ENCODE measurements around the gene NOX1.

The NOX1 gene

GRCh38 chrX:100874325-100874724 is at the start of gene NOX1:
Gene NOX1, minus strand, starts transcription at chrX:100874359. Its CDS starts 220 bp downstream, at chrX:100874139.
- DNase-seq (ENCODE audit: low spot score), result no peak

- no peak for DNase-seq (ENCODE audit: low spot score)
Measured at GRCh38 chrX:100915562-100915961, 41.4 kb upstream of the NOX1 start.

GRCh38 chrX:100913111-100913510 is 39.0 kb upstream of the NOX1 start:
- no peak for DNase-seq (ENCODE audit: low spot score)

GRCh38 chrX:100911731-100912130 is 37.6 kb upstream of the NOX1 start:
- DNase-seq (ENCODE audit: low spot score), result no peak

GRCh38 chrX:100905620-100906019 is 31.5 kb upstream of the NOX1 start:
- no peak for DNase-seq (ENCODE audit: low spot score)

GRCh38 chrX:100904433-100904832 is 30.3 kb upstream of the NOX1 start:
- DNase-seq (ENCODE audit: low spot score), result no peak

- peak; percentile 1 for DNase-seq (ENCODE audit: low spot score)
Measured at GRCh38 chrX:100895365-100896075, 21.4 kb upstream of the NOX1 start.

GRCh38 chrX:100883654-100884053 is 9.5 kb upstream of the NOX1 start:
- no peak for DNase-seq (ENCODE audit: low spot score)

- DNase-seq (ENCODE audit: low spot score), result no peak
Measured at GRCh38 chrX:100880368-100880767, 6.2 kb upstream of the NOX1 start.

GRCh38 chrX:100871594-100872560 is 2.3 kb downstream of the NOX1 start:
- no peak for DNase-seq (ENCODE audit: low spot score)

- no peak for DNase-seq (ENCODE audit: low spot score)
Measured at GRCh38 chrX:100870527-100870926, 3.6 kb downstream of the NOX1 start.

GRCh38 chrX:100868273-100868672 is 5.9 kb downstream of the NOX1 start:
- no peak for DNase-seq (ENCODE audit: low spot score)

GRCh38 chrX:100864657-100865391 is 9.3 kb downstream of the NOX1 start:
- DNase-seq (ENCODE audit: low spot score), result no peak

GRCh38 chrX:100863326-100863864 is 10.8 kb downstream of the NOX1 start:
- no peak for DNase-seq (ENCODE audit: low spot score)

- no peak for DNase-seq (ENCODE audit: low spot score)
Measured at GRCh38 chrX:100852810-100853209, 21.3 kb downstream of the NOX1 start.

GRCh38 chrX:100850317-100850716 is 23.8 kb downstream of the NOX1 start:
- no peak for DNase-seq (ENCODE audit: low spot score)

GRCh38 chrX:100831219-100831946 is 42.8 kb downstream of the NOX1 start:
- no peak for DNase-seq (ENCODE audit: low spot score)

- DNase-seq (ENCODE audit: low spot score), result no peak
Measured at GRCh38 chrX:100830547-100830946, 43.6 kb downstream of the NOX1 start.

- no peak for DNase-seq (ENCODE audit: low spot score)
Measured at GRCh38 chrX:100830143-100830542, 44.0 kb downstream of the NOX1 start.

- DNase-seq (ENCODE audit: low spot score), result peak; percentile 58
Measured at GRCh38 chrX:100829730-100830129, 44.4 kb downstream of the NOX1 start.

Measured in CD4-positive, alpha-beta T cell treated with Interleukin-2 at 100 ng/mL for 4 hours (primary cell).